ENCODE data around the gene MRPL46. TPM values are rescaled to one million over a fixed set of nuclear protein-coding genes. Genes with fewer than 3 reads are reported as not detected.

The MRPL46 gene
- total RNA-seq, 1 experiment from 2014 or later: 30.5 TPM

GRCh38 chr15:88470625-88471372, 3.6 kb upstream of the MRPL46 start:
- peak in 2 of 3 experiments; percentile 10 to 21; a peak in 2 of 6 replicates for TF ChIP-seq CTCF (IDR thresholded peaks at IDR 0.05 in 2 of 3, conservative IDR thresholded peaks at IDR 0.05 in 1 of 3; ENCODE audit: borderline replicate concordance in 1 of 3, insufficient read depth in 1 of 3, low read depth in 2 of 3, low read length in 2 of 3)
- no peak for TF ChIP-seq YY1 (IDR thresholded peaks at IDR 0.05; ENCODE audit: extremely low read depth, insufficient replicate concordance, low read depth, low read length)
- Histone ChIP-seq H3K9ac (ENCODE audit: low read length) (no peak overlapping the region), H3K27ac (ENCODE audit: low read depth, low read length) (no peak overlapping the region), H3K79me2 (ENCODE audit: insufficient read depth, low read length) (peaks cover 41% of the 10 kb centered on the region), H2AFZ (ENCODE audit: low read depth, low read length, poor library complexity, severe bottlenecking) (no peak overlapping the region), H3K36me3 (ENCODE audit: control insufficient read depth in 1 of 2, insufficient read depth in 2 of 2, low read length in 2 of 2) (peaks cover 0 to 12% of the 10 kb centered on the region in 2 experiments; a peak in 3 of 4 replicates), H3K27me3 (ENCODE audit: insufficient read depth, low read length) (no peaks in the 10 kb centered on the region), H3K9me2 (ENCODE audit: insufficient read depth) (no peaks in the 10 kb centered on the region), H3K4me3 (replicated peaks in 1 of 2; ENCODE audit: low read depth in 1 of 2, low read length in 2 of 2) (no peak overlapping the region), H3K4me1 (ENCODE audit: control insufficient read depth in 1 of 2, insufficient read depth in 2 of 2, low read length in 2 of 2) (peaks cover 9 to 13% of the 10 kb centered on the region in 2 experiments), H3K4me2 (ENCODE audit: low read length) (no peak overlapping the region), H3K9me3 (ENCODE audit: control insufficient read depth in 1 of 2, insufficient read depth in 1 of 2, low read depth in 1 of 2, low read length in 2 of 2) (no peaks in the 10 kb centered on the region), H4K20me1 (ENCODE audit: insufficient read depth) (no peaks in the 10 kb centered on the region)
- no peak for DNase-seq (ENCODE audit: low read depth, low spot score)
- RAD21 ChIA-PET (ENCODE audit: low non-redundant PET in 1 of 2, low total read pairs in 2 of 2, uncharacterized antibody in 2 of 2, unreplicated experiment in 2 of 2): no interaction called here
- POLR2A ChIA-PET: no interaction called here
- BruUV-seq (replicated peaks): no TSS peak
- intact Hi-C loops (cut with micrococcal nuclease): no loop called here
- CTCF ChIA-PET: no interaction called here
- no peak for ATAC-seq

- intact Hi-C loops (cut with micrococcal nuclease): no loop called here
- no peak for ATAC-seq
- no peaks in the 10 kb centered on the region for H3K9me2 ChIP-seq (ENCODE audit: insufficient read depth)
- no peak overlapping the region for H3K27ac ChIP-seq (ENCODE audit: low read depth, low read length)
- H2AFZ ChIP-seq (ENCODE audit: low read depth, low read length, poor library complexity, severe bottlenecking): no peak overlapping the region
- ChIA-PET POLR2A (no interaction called here), CTCF (no interaction called here), RAD21 (ENCODE audit: low non-redundant PET in 1 of 2, low total read pairs in 2 of 2, uncharacterized antibody in 2 of 2, unreplicated experiment in 2 of 2) (interaction anchor here in 1 of 2 experiments (0.6 kb wide), 1 partner anchor 9 kb away, joined by 3 read pairs; no protein-coding TSS in a partner anchor)
- no peak for TF ChIP-seq CBX3 (IDR thresholded peaks at IDR 0.05; ENCODE audit: low read depth)
- no peak for TF ChIP-seq JUND (IDR thresholded peaks at IDR 0.05)
- TF ChIP-seq SP1 (IDR thresholded peaks at IDR 0.05; ENCODE audit: low read depth): no peak
- TF ChIP-seq SRF (IDR thresholded peaks at IDR 0.05; ENCODE audit: low read depth): no peak
- no peak for TF ChIP-seq ATF3 (IDR thresholded peaks at IDR 0.05)
- TF ChIP-seq ZBTB33 (IDR thresholded peaks at IDR 0.05; ENCODE audit: extremely low read depth, insufficient replicate concordance, low read length): no peak
- TF ChIP-seq MAX (IDR thresholded peaks at IDR 0.05): no peak
- no peak for TF ChIP-seq SIN3A (IDR thresholded peaks at IDR 0.05; ENCODE audit: low read depth)
- TF ChIP-seq YY1 (IDR thresholded peaks at IDR 0.05; ENCODE audit: extremely low read depth, insufficient replicate concordance, low read depth, low read length): no peak
- no peak for TF ChIP-seq CEBPB (IDR thresholded peaks at IDR 0.05; ENCODE audit: low read depth)
- TF ChIP-seq ZNF274 (IDR thresholded peaks at IDR 0.05; ENCODE audit: low read depth, low read length): no peak
- no peak for TF ChIP-seq EZH2phosphoT487 (IDR thresholded peaks at IDR 0.05; ENCODE audit: borderline replicate concordance)
- TF ChIP-seq FOSL1 (IDR thresholded peaks at IDR 0.05; ENCODE audit: low read depth): no peak
- no peak for TF ChIP-seq EGR1 (IDR thresholded peaks at IDR 0.05; ENCODE audit: low read depth)
- TF ChIP-seq POLR2A (IDR thresholded peaks at IDR 0.05; ENCODE audit: borderline replicate concordance, extremely low read depth, insufficient read depth, insufficient read length): no peak
- peaks cover 55% of the 10 kb centered on the region for H3K79me2 ChIP-seq (ENCODE audit: insufficient read depth, low read length)
- no peak for DNase-seq (ENCODE audit: low read depth, low spot score)
- H3K36me3 ChIP-seq (ENCODE audit: control insufficient read depth in 1 of 2, insufficient read depth in 2 of 2, low read length in 2 of 2): peaks cover 7 to 15% of the 10 kb centered on the region in 2 experiments; a peak in 3 of 4 replicates
- H3K4me2 ChIP-seq (ENCODE audit: low read length): no peak overlapping the region
- BruUV-seq (replicated peaks): no TSS peak
- H3K9ac ChIP-seq (ENCODE audit: low read length): no peak overlapping the region
- peaks cover 13 to 17% of the 10 kb centered on the region in 2 experiments for H3K4me1 ChIP-seq (ENCODE audit: control insufficient read depth in 1 of 2, insufficient read depth in 2 of 2, low read length in 2 of 2)
- H3K27me3 ChIP-seq (ENCODE audit: insufficient read depth, low read length): no peaks in the 10 kb centered on the region
- no peaks in the 10 kb centered on the region for H4K20me1 ChIP-seq (ENCODE audit: insufficient read depth)
- H3K9me3 ChIP-seq (ENCODE audit: control insufficient read depth in 1 of 2, insufficient read depth in 1 of 2, low read depth in 1 of 2, low read length in 2 of 2): no peaks in the 10 kb centered on the region
- no peak overlapping the region for H3K4me3 ChIP-seq (replicated peaks in 1 of 2; ENCODE audit: low read depth in 1 of 2, low read length in 2 of 2)
These were observed 2.1 kb upstream of the MRPL46 start for GRCh38 chr15:88469321-88469720.

Measured in HCT116 (cell line).